ENCODE results near the gene ZNF516.

The ZNF516 gene

GRCh38 chr18:76493213-76494161, 1.6 kb downstream of the ZNF516 start:
- no peak for TF ChIP-seq CTCF (IDR thresholded peaks at IDR 0.05; ENCODE audit: low read depth, low read length)
- no peak for DNase-seq (ENCODE audit: extremely low read depth, low read depth)

GRCh38 chr18:76492669-76493212, 2.3 kb downstream of the ZNF516 start:
- TF ChIP-seq CTCF (IDR thresholded peaks at IDR 0.05; ENCODE audit: low read depth, low read length) = no peak
- peak; percentile 98 for DNase-seq (ENCODE audit: extremely low read depth, low read depth)

GRCh38 chr18:76491776-76492668, 3.0 kb downstream of the ZNF516 start:
- no peak for TF ChIP-seq CTCF (IDR thresholded peaks at IDR 0.05; ENCODE audit: low read depth, low read length)
- no peak for DNase-seq (ENCODE audit: extremely low read depth, low read depth)

- no peak for TF ChIP-seq CTCF (IDR thresholded peaks at IDR 0.05; ENCODE audit: low read depth, low read length)
- no peak for DNase-seq (ENCODE audit: extremely low read depth, low read depth)
These were observed 3.6 kb downstream of the ZNF516 start for GRCh38 chr18:76491473-76491775.

- TF ChIP-seq CTCF (IDR thresholded peaks at IDR 0.05; ENCODE audit: low read depth, low read length) = no peak
- no peak for DNase-seq (ENCODE audit: extremely low read depth, low read depth)
These were observed 4.2 kb downstream of the ZNF516 start for GRCh38 chr18:76490670-76491472.

- no peak for DNase-seq (ENCODE audit: extremely low read depth, low read depth)
- TF ChIP-seq CTCF (IDR thresholded peaks at IDR 0.05; ENCODE audit: low read depth, low read length) = no peak
These were observed 5.0 kb downstream of the ZNF516 start for GRCh38 chr18:76490033-76490432.

All from AG09319 (cell line).